ENCODE data around the gene USP12.

The USP12 gene

GRCh38 chr13:27023385-27024073 is 148.1 kb downstream of the USP12 start:
- peaks cover 39% of the 10 kb centered on the region for H3K27me3 ChIP-seq (ENCODE audit: control insufficient read depth, insufficient read depth, low read length)
- peaks cover 12% of the 10 kb centered on the region for H3K4me1 ChIP-seq (ENCODE audit: control insufficient read depth, insufficient read depth, low read length)
- H3K9me3 ChIP-seq (replicated peaks; ENCODE audit: low read length): no peaks in the 10 kb centered on the region
- no peak overlapping the region for H3K9ac ChIP-seq (ENCODE audit: low read depth, low read length)
- H3K4me3 ChIP-seq (ENCODE audit: low read length): no peak overlapping the region
- no peaks in the 10 kb centered on the region for H3K36me3 ChIP-seq (ENCODE audit: insufficient read depth, low read length)
- H3K4me2 ChIP-seq (ENCODE audit: low read length): no peak overlapping the region

- Histone ChIP-seq H3K4me3 (ENCODE audit: low read length) (no peak overlapping the region), H3K9ac (ENCODE audit: low read depth, low read length) (no peak overlapping the region), H3K4me1 (ENCODE audit: control insufficient read depth, insufficient read depth, low read length) (peaks cover 12% of the 10 kb centered on the region), H3K4me2 (ENCODE audit: low read length) (no peak overlapping the region), H3K36me3 (ENCODE audit: insufficient read depth, low read length) (no peaks in the 10 kb centered on the region), H3K27me3 (ENCODE audit: control insufficient read depth, insufficient read depth, low read length) (peaks cover 31% of the 10 kb centered on the region), H3K9me3 (replicated peaks; ENCODE audit: low read length) (no peaks in the 10 kb centered on the region)
Observed at GRCh38 chr13:27022571-27023311, 148.9 kb downstream of the USP12 start.

GRCh38 chr13:27020415-27020814 is 151.2 kb downstream of the USP12 start:
- Histone ChIP-seq H3K9me3 (replicated peaks; ENCODE audit: low read length) (no peaks in the 10 kb centered on the region), H3K4me1 (ENCODE audit: control insufficient read depth, insufficient read depth, low read length) (peaks cover 12% of the 10 kb centered on the region), H3K4me3 (ENCODE audit: low read length) (no peak overlapping the region), H3K9ac (ENCODE audit: low read depth, low read length) (no peak overlapping the region), H3K4me2 (ENCODE audit: low read length) (no peak overlapping the region), H3K27me3 (ENCODE audit: control insufficient read depth, insufficient read depth, low read length) (peaks cover 25% of the 10 kb centered on the region), H3K36me3 (ENCODE audit: insufficient read depth, low read length) (no peaks in the 10 kb centered on the region)

- peaks cover 12% of the 10 kb centered on the region for H3K4me1 ChIP-seq (ENCODE audit: control insufficient read depth, insufficient read depth, low read length)
- no peaks in the 10 kb centered on the region for H3K36me3 ChIP-seq (ENCODE audit: insufficient read depth, low read length)
- H3K9me3 ChIP-seq (replicated peaks; ENCODE audit: low read length): no peaks in the 10 kb centered on the region
- no peak overlapping the region for H3K4me3 ChIP-seq (ENCODE audit: low read length)
- no peak overlapping the region for H3K9ac ChIP-seq (ENCODE audit: low read depth, low read length)
- H3K4me2 ChIP-seq (ENCODE audit: low read length): no peak overlapping the region
- peaks cover 11% of the 10 kb centered on the region for H3K27me3 ChIP-seq (ENCODE audit: control insufficient read depth, insufficient read depth, low read length)
Observed at GRCh38 chr13:27018882-27019281, 152.7 kb downstream of the USP12 start.

- peaks cover 11% of the 10 kb centered on the region for H3K27me3 ChIP-seq (ENCODE audit: control insufficient read depth, insufficient read depth, low read length)
- H3K9me3 ChIP-seq (replicated peaks; ENCODE audit: low read length): no peaks in the 10 kb centered on the region
- H3K36me3 ChIP-seq (ENCODE audit: insufficient read depth, low read length): no peaks in the 10 kb centered on the region
- H3K4me3 ChIP-seq (ENCODE audit: low read length): no peak overlapping the region
- no peak overlapping the region for H3K4me2 ChIP-seq (ENCODE audit: low read length)
- peaks cover 10% of the 10 kb centered on the region for H3K4me1 ChIP-seq (ENCODE audit: control insufficient read depth, insufficient read depth, low read length)
- H3K9ac ChIP-seq (ENCODE audit: low read depth, low read length): no peak overlapping the region
Observed at GRCh38 chr13:27018344-27018861, 153.2 kb downstream of the USP12 start.

- peaks cover 4% of the 10 kb centered on the region for H3K4me1 ChIP-seq (ENCODE audit: control insufficient read depth, insufficient read depth, low read length)
Observed at GRCh38 chr13:27016875-27017274, 154.7 kb downstream of the USP12 start.

More at GRCh38 chr13:27016875-27017274, 154.7 kb downstream of the USP12 start:
- no peaks in the 10 kb centered on the region for H3K36me3 ChIP-seq (ENCODE audit: insufficient read depth, low read length)
- no peak overlapping the region for H3K4me2 ChIP-seq (ENCODE audit: low read length)
- H3K4me3 ChIP-seq (ENCODE audit: low read length): no peak overlapping the region
- H3K9me3 ChIP-seq (replicated peaks; ENCODE audit: low read length): no peaks in the 10 kb centered on the region
- H3K27me3 ChIP-seq (ENCODE audit: control insufficient read depth, insufficient read depth, low read length): peaks cover 12% of the 10 kb centered on the region
- H3K9ac ChIP-seq (ENCODE audit: low read depth, low read length): no peak overlapping the region

Measured in skeletal muscle satellite cell (primary cell).